A673 (cell line): ENCODE data around the gene SCNN1A.

Experiments used
- CTCF ChIP-seq: fragments of 300-800, 200-600 bp; sonication (generic); conservative IDR thresholded peaks from 2 replicates; pipeline ENCODE4 v1.5.1; 2017; ENCODE audit warnings: low read depth, mild to moderate bottlenecking, antibody characterized with exemption, low read length, moderate library complexity, mixed read lengths
- EZH2 ChIP-seq: fragments of 200-600 bp; sonication (generic); IDR thresholded peaks from 2 replicates; pipeline ENCODE4 v1.6.1; 2017; ENCODE audit warnings: borderline replicate concordance, low read depth, mild to moderate bottlenecking, mixed read lengths, antibody characterized with exemption, low read length; ENCODE audit not compliant: poor library complexity, severe bottlenecking

DNA sequence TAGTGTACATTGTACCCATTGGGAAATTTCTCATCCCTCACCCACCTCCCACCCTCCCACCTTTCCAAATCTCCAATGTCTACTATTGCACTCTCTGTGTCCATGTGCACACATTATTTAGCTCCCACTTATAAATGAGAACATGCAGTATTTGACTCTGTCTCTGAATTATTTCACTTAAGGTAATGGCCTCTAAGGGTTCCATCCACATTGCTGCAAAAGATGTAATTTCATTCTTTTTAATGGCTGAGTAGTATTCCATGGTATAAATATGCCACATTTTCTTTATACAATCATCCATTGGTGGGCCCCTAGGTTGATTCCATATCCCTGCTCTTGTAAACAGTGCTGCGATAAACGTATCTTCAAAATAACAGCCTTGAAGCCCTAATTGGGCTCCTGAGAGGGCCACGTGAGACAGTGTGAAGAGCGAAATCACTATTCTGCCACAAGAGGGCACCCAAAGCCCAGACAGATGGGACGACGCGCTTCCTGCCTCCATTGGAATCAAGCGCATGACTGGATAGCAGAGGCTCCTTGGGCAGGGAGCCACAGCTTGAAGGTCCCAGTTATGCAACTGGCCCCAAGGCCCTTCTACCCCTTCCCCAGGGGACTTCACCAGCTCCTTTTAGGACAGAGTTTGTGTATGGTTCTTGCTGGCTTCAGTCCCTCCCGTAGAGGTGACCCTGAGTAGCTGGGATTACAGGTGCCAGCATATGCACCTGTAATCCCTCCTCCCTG, 48.1 kb upstream of the SCNN1A start:
- peak; percentile 89 for TF ChIP-seq CTCF
- TF ChIP-seq EZH2 = no peak
